K562 (cell line): ENCODE results near the gene PSMC4. TPM values are rescaled to one million over a fixed set of nuclear protein-coding genes. Genes with fewer than 3 reads are reported as not detected.
A peak's percentile ranks its signal among the peaks of the same experiment; 100 is the strongest.

Experiments
- ATAC-seq: fragments of 200-7000 bp; cut with Tn5 transposase; 3 replicates; pipeline ENCODE4 v1.9.1; 2020; ENCODE audit warnings: moderate library complexity
- BruUV-seq: library from RNA; stranded (reverse); fragments of 400-500 nt; replicated peaks from 2 replicates; lab custom pipeline; 2021; lab: Mats Ljungman, UMichigan
- CTCF ChIA-PET: fragments of 300-600 bp; formaldehyde crosslinking; extraction: SDS; loops from one replicate; lab custom pipeline; 2021; ENCODE audit warnings: low intra/inter-chr PET ratio; lab: Yijun Ruan, JAX
- POLR2A ChIA-PET: fragments of 300-600, 350-650 bp; sonication (Branson Sonifier 250); formaldehyde crosslinking; extraction: SDS; loops from one replicate; lab custom pipeline; 2021; ENCODE audit warnings: antibody characterized with exemption, inconsistent platforms; lab: Yijun Ruan, JAX
- DNase-seq, 4 experiments: peaks; one replicate each; pipeline versions ENCODE4 v3.0.0 to v3.0.0-alpha.2; 2011 to 2018; ENCODE audit warnings: low spot score in 3 of 4, mixed read lengths in 3 of 4; ENCODE audit errors: extremely low read depth in 1 of 4
- FAIRE-seq: peaks from 2 replicates; lab custom pipeline; 2011; peaks lifted over from hg19 to GRCh38; lab: Jason Lieb, UNC
- H2AFZ ChIP-seq: 2 replicates; pipeline ENCODE4 v1.6.0; 2011; ENCODE audit warnings: low read depth, low read length, control low read depth, inconsistent platforms
- H3K27ac ChIP-seq: fragments of 200-600 bp; 3 replicates; pipeline ENCODE4 v1.8.0; 2011; ENCODE audit warnings: low read depth, mild to moderate bottlenecking, control low read depth, inconsistent platforms, low read length, moderate library complexity, mixed read lengths; ENCODE audit errors: extremely low read depth
- H3K27me3 ChIP-seq, 2 experiments: fragments of 300-600 bp in 1 of 2; 2 replicates in 1 of 2; 3 replicates in 1 of 2; pipeline versions ENCODE4 v1.6.0 to v1.8.0; 2011; ENCODE audit warnings: inconsistent platforms in 2 of 2, low read length in 2 of 2, mild to moderate bottlenecking in 1 of 2, mixed read lengths in 1 of 2, moderate library complexity in 1 of 2; ENCODE audit not compliant: control insufficient read depth in 2 of 2, insufficient read depth in 2 of 2
- H3K36me3 ChIP-seq: fragments of 300-600 bp; 3 replicates; pipeline ENCODE4 v1.8.0; 2011; ENCODE audit warnings: mild to moderate bottlenecking, low read length, inconsistent platforms; ENCODE audit not compliant: control insufficient read depth, insufficient read depth
- H3K4me1 ChIP-seq, 2 experiments: fragments of 200-600 bp in 1 of 2; replicated peaks in 1 of 2; 2 replicates in 1 of 2; 3 replicates in 1 of 2; pipeline versions ENCODE4 v1.5.1 to v1.8.0; 2011; ENCODE audit warnings: inconsistent platforms in 2 of 2, low read length in 2 of 2, mild to moderate bottlenecking in 1 of 2, mixed read lengths in 1 of 2, moderate library complexity in 1 of 2; ENCODE audit not compliant: control insufficient read depth in 2 of 2, insufficient read depth in 2 of 2
- H3K4me2 ChIP-seq: 2 replicates; pipeline ENCODE4 v1.6.1; 2011; ENCODE audit warnings: low read length, control low read depth, inconsistent platforms, mixed read lengths; ENCODE audit not compliant: insufficient read depth
- H3K4me3 ChIP-seq: fragments of 200-600 bp; sonication (generic), shearing (Covaris generic); 2 replicates; pipeline ENCODE4 v1.5.1; 2016; ENCODE audit warnings: control low read depth, inconsistent platforms
- H3K79me2 ChIP-seq: fragments of 200-600 bp; 3 replicates; pipeline ENCODE4 v1.8.0; 2011; ENCODE audit warnings: low read length, inconsistent platforms; ENCODE audit not compliant: control insufficient read depth, insufficient read depth
- H3K9ac ChIP-seq, 2 experiments: 2 replicates each; pipeline versions ENCODE4 v1.6.0 to v1.6.1; 2011; ENCODE audit warnings: low read depth in 2 of 2, low read length in 2 of 2, control low read depth in 1 of 2, inconsistent platforms in 1 of 2, mild to moderate bottlenecking in 1 of 2, mixed read lengths in 1 of 2; ENCODE audit not compliant: insufficient read depth in 1 of 2
- H3K9me1 ChIP-seq: one replicate; pipeline ENCODE4 v1.6.0; 2011; ENCODE audit warnings: inconsistent platforms, mild to moderate bottlenecking, low read length, moderate library complexity; ENCODE audit not compliant: control insufficient read depth, insufficient read depth
- H3K9me3 ChIP-seq: replicated peaks from 2 replicates; pipeline ENCODE4 v1.5.1; 2011; ENCODE audit warnings: low read depth, low read length, inconsistent platforms; ENCODE audit not compliant: control insufficient read depth, insufficient read depth
- H4K20me1 ChIP-seq: replicated peaks from 2 replicates; pipeline ENCODE4 v1.6.1; 2011; ENCODE audit warnings: low read length, inconsistent platforms, mixed read lengths; ENCODE audit not compliant: control insufficient read depth, insufficient read depth
- AFF1 ChIP-seq, 2 experiments: fragments of 450-650 bp; IDR thresholded peaks; 2 replicates each; pipeline ENCODE4 v1.6.1; 2018; ENCODE audit warnings: mild to moderate bottlenecking in 2 of 2, low read depth in 1 of 2; ENCODE audit not compliant: partially characterized antibody in 2 of 2
- ARNT ChIP-seq, 2 experiments: fragments of 450-650 bp; IDR thresholded peaks; 2 replicates each; pipeline ENCODE4 v1.6.1; 2016; ENCODE audit warnings: mild to moderate bottlenecking in 1 of 2
- CREB1 ChIP-seq, 2 experiments: sonication (generic) in 1 of 2; formaldehyde crosslinking in 1 of 2; IDR thresholded peaks; 2 replicates each; pipeline versions ENCODE4 v1.6.1 to v1.8.0; 2012 to 2022; ENCODE audit warnings: inconsistent platforms in 1 of 2, mild to moderate bottlenecking in 1 of 2, missing genetic modification reagents in 1 of 2, moderate library complexity in 1 of 2
- DPF2 ChIP-seq: fragments of 450-650 bp; IDR thresholded peaks from 2 replicates; pipeline ENCODE4 v1.6.1; 2016
- EP300 ChIP-seq: IDR thresholded peaks from 2 replicates; pipeline ENCODE4 v1.6.1; 2012; ENCODE audit warnings: low read length, improper control_type of control experiment
- HDAC2 ChIP-seq: fragments of 450-650 bp; IDR thresholded peaks from 2 replicates; pipeline ENCODE4 v1.6.1; 2016; ENCODE audit warnings: mild to moderate bottlenecking
- HLTF ChIP-seq: fragments of 450-650 bp; IDR thresholded peaks from 2 replicates; pipeline ENCODE4 v1.6.1; 2016
- MAFK ChIP-seq: IDR thresholded peaks from 2 replicates; pipeline ENCODE4 v1.6.1; 2011; ENCODE audit warnings: low read length, improper control_type of control experiment
- MYNN ChIP-seq, 2 experiments: sonication (generic); formaldehyde crosslinking in 1 of 2; IDR thresholded peaks; 2 replicates each; pipeline versions ENCODE4 v1.5.0 to v1.6.1; 2016 to 2020; ENCODE audit warnings: antibody characterized with exemption in 1 of 2, missing genetic modification reagents in 1 of 2
- NBN ChIP-seq: fragments of 450-650 bp; IDR thresholded peaks from 2 replicates; pipeline ENCODE4 v1.6.1; 2016; ENCODE audit warnings: low read depth, mild to moderate bottlenecking
- NEUROD1 ChIP-seq: fragments of 150-350 bp; IDR thresholded peaks from 2 replicates; pipeline ENCODE4 v1.6.1; 2014; ENCODE audit warnings: borderline replicate concordance, low read length, low read depth; ENCODE audit not compliant: partially characterized antibody
- PTRF ChIP-seq: fragments of 450-650 bp; IDR thresholded peaks from 2 replicates; pipeline ENCODE4 v1.6.1; 2016; ENCODE audit warnings: mild to moderate bottlenecking, missing genetic modification characterization, missing compliant biosample characterization
- SETDB1 ChIP-seq: IDR thresholded peaks from one replicate; pipeline ENCODE4 v1.6.1; 2012; ENCODE audit warnings: low read length, control low read depth, inconsistent platforms
- STAG1 ChIP-seq: sonication (generic); formaldehyde crosslinking; IDR thresholded peaks from 2 replicates; pipeline ENCODE4 v1.5.0; 2020; ENCODE audit warnings: missing genetic modification reagents, borderline replicate concordance
- ZBTB12 ChIP-seq: fragments of 250-450 bp; sonication (Bioruptor Pico); IDR thresholded peaks from 2 replicates; pipeline ENCODE4 v1.4.0; 2020
- ZNF146 ChIP-seq: IDR thresholded peaks from one replicate; pipeline ENCODE4 v1.6.1; 2018; ENCODE audit warnings: missing compliant biosample characterization; ENCODE audit not compliant: unreplicated experiment
- ZNF584 ChIP-seq: fragments of 200-800 bp; sonication (Bioruptor generic); IDR thresholded peaks from 2 replicates; pipeline ENCODE4 v1.6.1; 2016; ENCODE audit warnings: low read depth, mild to moderate bottlenecking, missing genetic modification characterization, missing compliant biosample characterization
- WGBS: fragments of 100-300 bp; shearing (Covaris generic); methylation state at CpG from one replicate; pipeline ENCODE4 v1.1.6; 2016; ENCODE audit warnings: low coverage, mixed read lengths; ENCODE audit not compliant: insufficient coverage; ENCODE audit errors: missing lambda C conversion rate; 5-methylcytosine and 5-hydroxymethylcytosine counted together
- in situ Hi-C: fragments of 300-500 bp; cut with MboI; formaldehyde crosslinking; loops from 4 replicates; pipeline ENCODE4 v1.15.0; 2018; ENCODE audit warnings: inconsistent platforms, mixed read lengths
- intact Hi-C: fragments of 100-400 bp; cut with micrococcal nuclease; formaldehyde crosslinking; loops from 2 replicates; pipeline ENCODE4 v1.14.2; 2022
- polyA plus RNA-seq, 8 experiments: library from polyadenylated mRNA; depleted of rRNA in 4 of 8; stranded (reverse) in 5 of 8; unstranded in 3 of 8; fragments of >200 nt; fragmentation: Nextera tagmentation in 2 of 8; fragmentation: Illumina TruSeq in 1 of 8; extraction: Ambion mirVana in 2 of 8; extraction: Trizol in 1 of 8; gene quantifications; 2 replicates each; pipeline versions ENCODE4 v1.2.1 to v1.2.3, GENCODE V29; 2011 to 2014; ENCODE audit warnings: inconsistent platforms in 1 of 8, missing spikeins in 1 of 8
- total RNA-seq, 7 experiments: library from RNA; depleted of rRNA in 6 of 7; stranded (reverse); fragments of >200 nt in 6 of 7; fragmentation: Illumina TruSeq in 2 of 7; extraction: Trizol in 2 of 7; gene quantifications; 2 replicates each; pipeline versions ENCODE4 v1.2.1 to v1.2.3, GENCODE V29; 2011 to 2021; ENCODE audit warnings: low replicate concordance in 1 of 7

PSMC4 gene
- total and polyA plus RNA-seq, 9 of the 15 experiments (the other 6 are each of a cell fraction or from before 2014, with no cell fraction given) = 45.9 to 475 (median 142) TPM

GRCh38 chr19:39995794-39996193 is 24.8 kb downstream of the PSMC4 start (continued):
- no peak for TF ChIP-seq ZNF146 (CRISPR knock-in tag)
- TF ChIP-seq MAFK = no peak
- TF ChIP-seq MYNN (IDR thresholded peaks at IDR 0.05) = no peak
- TF ChIP-seq MYNN (CRISPR knock-in tag; IDR thresholded peaks at IDR 0.05) = no peak
- TF ChIP-seq STAG1 (CRISPR knock-in tag) = no peak
- TF ChIP-seq PTRF (tag) = no peak
- no peak for TF ChIP-seq NEUROD1
- TF ChIP-seq ZBTB12 (CRISPR knock-in tag) = no peak

GRCh38 chr19:39996218-39996810 is 25.3 kb downstream of the PSMC4 start:
- CTCF ChIA-PET = no interaction called here
- TF ChIP-seq NBN = peak; percentile 36; the same call in 1 of the 2 replicates
- peak; percentile 64 for TF ChIP-seq HDAC2
- TF ChIP-seq CREB1 (IDR thresholded peaks at IDR 0.05) = peak; percentile 55
- TF ChIP-seq CREB1 (CRISPR knock-in tag; IDR thresholded peaks at IDR 0.05) = no peak; the same call in 1 of the 2 replicates
- TF ChIP-seq HLTF = 0 out of 2 replicates have a peak, but pooled peaks have one; percentile 15
- TF ChIP-seq EP300 = no peak
- no peak for TF ChIP-seq SETDB1
- 0 out of 2 replicates have a peak, but pooled peaks have one; percentile 13 for TF ChIP-seq ZNF584
- TF ChIP-seq DPF2 = peak; percentile 36; the same call in 1 of the 2 replicates
- TF ChIP-seq AFF1 (IDR thresholded peaks at IDR 0.05; ENCODE audit: low read depth in 1 of 2, partially characterized antibody in 2 of 2) = peak in 1 of 2 experiments; percentile 42
- no peak for TF ChIP-seq ARNT (IDR thresholded peaks at IDR 0.05)

More at GRCh38 chr19:39996218-39996810, 25.3 kb downstream of the PSMC4 start:
- in situ Hi-C loops (no loop called here), intact Hi-C loops (no loop called here)
- ATAC-seq = peak; percentile 59
- no peaks in the 10 kb centered on the region for H3K36me3 ChIP-seq
- H3K9me1 ChIP-seq = no peaks in the 10 kb centered on the region
- peak; percentile 34 to 50 (median 38) for DNase-seq
- POLR2A ChIA-PET = interaction anchor here (0.5 to 1.0 kb wide), 2 partner anchors 26 to 136 kb away, joined by 3 to 6 read pairs; partner anchors contain the start of gene PSMC4
- peaks cover 2% of the 10 kb centered on the region for H3K9me3 ChIP-seq
- H3K27me3 ChIP-seq = no peaks in the 10 kb centered on the region
- peak overlapping the region; percentile 72 for H3K4me3 ChIP-seq
- H3K4me1 ChIP-seq = peaks cover 4 to 12% of the 10 kb centered on the region in 2 experiments; a peak in 3 of 5 replicates
- H4K20me1 ChIP-seq = no peaks in the 10 kb centered on the region
- BruUV-seq = TSS peak; percentile 89
- WGBS = 4% methylated on average over 19 of the region's 19 CpGs
- H3K79me2 ChIP-seq = peaks cover 24% of the 10 kb centered on the region
- H3K27ac ChIP-seq = peak overlapping the region; percentile 92
- peak overlapping the region; percentile 100 for H2AFZ ChIP-seq
- no peak for FAIRE-seq
- peak overlapping the region; percentile 89 to 92 for H3K9ac ChIP-seq
- H3K4me2 ChIP-seq = peak overlapping the region; percentile 99
